PFSK-1 (cell line): ENCODE data around the gene PTPN6.

Experiments used
- FOXP2 ChIP-seq: optimal IDR thresholded peaks from 2 replicates; pipeline ENCODE3; 2011; ENCODE audit warnings: borderline replicate concordance, control low read depth, inconsistent platforms; ENCODE audit not compliant: insufficient read depth; ENCODE audit errors: extremely low read length, extremely low read depth
- POLR2AphosphoS5 ChIP-seq: IDR thresholded peaks from 2 replicates; pipeline ENCODE4 v1.6.1; 2012; ENCODE audit warnings: low read depth, mild to moderate bottlenecking, control low read depth, low read length, moderate library complexity
- REST ChIP-seq, 2 experiments: IDR thresholded peaks; 2 replicates each; pipeline versions ENCODE4 v1.6.1 to v1.8.0; 2011 to 2012; ENCODE audit warnings: low read depth in 2 of 2, low read length in 2 of 2, control low read depth in 1 of 2, inconsistent platforms in 1 of 2, mild to moderate bottlenecking in 1 of 2, moderate library complexity in 1 of 2; ENCODE audit not compliant: insufficient read depth in 1 of 2
- SIN3A ChIP-seq: IDR thresholded peaks from 2 replicates; pipeline ENCODE4 v1.6.1; 2012; ENCODE audit warnings: mild to moderate bottlenecking, low read length, moderate library complexity, borderline replicate concordance; ENCODE audit not compliant: insufficient read depth
- TAF1 ChIP-seq: IDR thresholded peaks from 2 replicates; pipeline ENCODE4 v1.6.1; 2012; ENCODE audit warnings: low read length, control low read depth, borderline replicate concordance; ENCODE audit not compliant: insufficient read depth

GRCh38 chr12:7005311-7005710 is 54.2 kb downstream of the PTPN6 start:
- no peak for TF ChIP-seq REST (IDR thresholded peaks at IDR 0.05; ENCODE audit: insufficient read depth in 1 of 2, low read depth in 2 of 2, low read length in 2 of 2)
- TF ChIP-seq TAF1, result no peak
- no peak for TF ChIP-seq FOXP2
- no peak for TF ChIP-seq POLR2AphosphoS5
- no peak for TF ChIP-seq SIN3A
